Spleen (tissue), 7 donors: ENCODE data around the gene KIF25.

Source experiments
- CTCF ChIP-seq, 11 experiments: fragments of 200-600 bp in 7 of 11; fragments of 450-650 bp in 4 of 11; sonication (generic) in 4 of 11; IDR thresholded peaks in 8 of 11; conservative IDR thresholded peaks in 3 of 11; 1 replicate in 7 of 11; 2 replicates in 4 of 11; pipeline versions ENCODE4 v1.4.0 to v1.8.0; 2016 to 2021; ENCODE audit warnings: antibody characterized with exemption in 11 of 11, inconsistent platforms in 4 of 11, mild to moderate bottlenecking in 1 of 11
- POLR2AphosphoS5 ChIP-seq, 3 donors: sonication (generic); formaldehyde crosslinking; IDR thresholded peaks; one replicate each; pipeline ENCODE4 v1.5.1; 2017; ENCODE audit warnings: antibody characterized with exemption in 3 of 3
- donor health status: DM: no; HTN: no; CAD: no; lungs with moderate emphysema.
- donor health status: DM: no; HTN: no; CAD: no.
- donor health status: DM: no; HTN: no; CAD: no.

- TF ChIP-seq POLR2AphosphoS5 (IDR thresholded peaks at IDR 0.05) (no peak), CTCF (IDR thresholded peaks at IDR 0.05 in 8 of 11, conservative IDR thresholded peaks at IDR 0.05 in 3 of 11) (no peak)
These were observed at the start of gene KIF25 for GRCh38 chr6:167997642-167998041.
